GM12892 (cell line): ENCODE data around the gene TBCE.

ENCODE experiments used
- POLR2A ChIP-seq: IDR thresholded peaks from 2 replicates; pipeline ENCODE4 v1.6.1; 2011; ENCODE audit warnings: low read depth, low read length, control low read depth
- POLR2AphosphoS5 ChIP-seq: IDR thresholded peaks from 2 replicates; pipeline ENCODE4 v1.6.1; 2011; ENCODE audit warnings: low read depth, low read length, control low read depth
- TAF1 ChIP-seq: IDR thresholded peaks from 2 replicates; pipeline ENCODE4 v1.6.1; 2011; ENCODE audit warnings: low read depth, mild to moderate bottlenecking, control low read depth, low read length, borderline replicate concordance

- no peak for TF ChIP-seq POLR2AphosphoS5
- TF ChIP-seq POLR2A, result no peak
- TF ChIP-seq TAF1, result no peak
These were observed 133.8 kb downstream of the TBCE start for GRCh38 chr1:235500971-235501540.
